RWPE2 (cell line): Measurements from ENCODE around the gene ARF1.

Experiments used
- ATAC-seq: fragments of 200-7000 bp; cut with Tn5 transposase; 3 replicates; pipeline ENCODE4 v1.9.1; 2021; ENCODE audit warnings: low read depth
- DNase-seq: peaks from one replicate; pipeline ENCODE4 v3.0.0-alpha.2; 2020; ENCODE audit warnings: low spot score
- H3K27ac ChIP-seq: fragments of 450-650 bp; 2 replicates; pipeline ENCODE4 v1.5.1; 2017; ENCODE audit warnings: mild to moderate bottlenecking; ENCODE audit not compliant: poor library complexity, severe bottlenecking
- H3K27me3 ChIP-seq: fragments of 250-450 bp; sonication (Bioruptor Pico); 2 replicates; pipeline ENCODE4 v1.5.1; 2021; ENCODE audit warnings: mild to moderate bottlenecking, moderate library complexity; ENCODE audit not compliant: insufficient read depth, poor library complexity, severe bottlenecking
- H3K36me3 ChIP-seq: fragments of 250-450 bp; sonication (Bioruptor Pico); 2 replicates; pipeline ENCODE4 v1.5.1; 2020; ENCODE audit warnings: low read depth, mild to moderate bottlenecking, moderate library complexity
- H3K4me1 ChIP-seq: fragments of 250-450 bp; sonication (Bioruptor Pico); 2 replicates; pipeline ENCODE4 v1.5.1; 2021; ENCODE audit warnings: mild to moderate bottlenecking, moderate library complexity; ENCODE audit not compliant: insufficient read depth, poor library complexity, severe bottlenecking
- H3K4me3 ChIP-seq: fragments of 250-450 bp; sonication (Bioruptor Pico); 2 replicates; pipeline ENCODE4 v1.5.1; 2021; ENCODE audit warnings: mild to moderate bottlenecking, moderate library complexity; ENCODE audit not compliant: severe bottlenecking
- H3K9me3 ChIP-seq: fragments of 250-450 bp; sonication (Bioruptor Pico); 2 replicates; pipeline ENCODE4 v1.5.1; 2021; ENCODE audit warnings: mild to moderate bottlenecking, moderate library complexity; ENCODE audit not compliant: severe bottlenecking
- TF ChIP-seq, protein P1 (sequence below): fragments of 450-650 bp; IDR thresholded peaks from one replicate; pipeline ENCODE4 v1.5.1; 2017; ENCODE audit warnings: mild to moderate bottlenecking, moderate library complexity; ENCODE audit not compliant: poor library complexity, severe bottlenecking

ARF1 gene

DNA sequence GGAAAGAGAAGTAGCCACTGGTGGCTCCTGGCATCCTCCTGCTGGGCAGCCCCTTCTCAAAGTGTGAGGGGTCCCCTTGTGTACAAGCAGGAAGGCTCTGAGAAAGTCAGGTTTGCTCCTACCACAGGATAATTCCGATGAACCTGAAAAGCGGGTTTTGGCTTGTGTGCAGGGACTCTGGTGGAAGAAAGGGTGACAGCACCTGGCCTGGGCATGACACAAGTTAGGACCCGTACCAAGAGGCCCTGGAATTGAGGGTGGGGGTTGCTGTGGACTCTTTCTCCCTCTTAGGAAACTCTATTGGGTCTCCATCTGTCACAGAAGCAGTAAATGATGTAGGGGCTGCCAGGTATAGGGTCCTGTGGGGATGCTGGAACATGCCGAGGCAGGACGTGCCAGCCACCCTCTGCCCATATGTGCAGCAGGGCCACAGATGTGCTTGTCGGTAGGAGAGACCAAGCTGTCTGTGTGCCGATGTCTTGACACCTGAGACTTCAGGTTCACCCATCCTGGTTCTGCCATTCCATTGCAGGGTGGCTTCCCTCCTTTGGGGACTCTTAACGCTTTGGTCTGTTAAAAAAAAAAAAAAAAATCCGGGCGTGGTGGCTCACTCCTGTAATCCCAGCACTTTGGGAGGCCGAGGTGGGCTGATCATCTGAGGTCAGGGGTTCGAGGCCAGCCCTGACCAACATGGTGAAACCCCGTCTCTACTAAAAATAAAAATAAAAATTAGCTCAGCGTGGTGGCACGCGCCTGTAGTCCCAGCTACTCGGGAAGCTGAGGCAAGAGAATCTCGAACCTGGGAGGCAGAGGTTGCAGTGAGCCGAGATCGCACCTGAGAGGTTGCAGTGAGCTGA is 10.8 kb downstream of the ARF1 start:
- Histone ChIP-seq H3K4me1 (peaks cover 5% of the 10 kb centered on the region), H3K4me3 (no peak overlapping the region), H3K27me3 (no peaks in the 10 kb centered on the region), H3K36me3 (peaks cover 28% of the 10 kb centered on the region), H3K27ac (no peak overlapping the region), H3K9me3 (no peaks in the 10 kb centered on the region)
- ATAC-seq (no peak), DNase-seq (no peak)
- TF ChIP-seq, protein P1, sequence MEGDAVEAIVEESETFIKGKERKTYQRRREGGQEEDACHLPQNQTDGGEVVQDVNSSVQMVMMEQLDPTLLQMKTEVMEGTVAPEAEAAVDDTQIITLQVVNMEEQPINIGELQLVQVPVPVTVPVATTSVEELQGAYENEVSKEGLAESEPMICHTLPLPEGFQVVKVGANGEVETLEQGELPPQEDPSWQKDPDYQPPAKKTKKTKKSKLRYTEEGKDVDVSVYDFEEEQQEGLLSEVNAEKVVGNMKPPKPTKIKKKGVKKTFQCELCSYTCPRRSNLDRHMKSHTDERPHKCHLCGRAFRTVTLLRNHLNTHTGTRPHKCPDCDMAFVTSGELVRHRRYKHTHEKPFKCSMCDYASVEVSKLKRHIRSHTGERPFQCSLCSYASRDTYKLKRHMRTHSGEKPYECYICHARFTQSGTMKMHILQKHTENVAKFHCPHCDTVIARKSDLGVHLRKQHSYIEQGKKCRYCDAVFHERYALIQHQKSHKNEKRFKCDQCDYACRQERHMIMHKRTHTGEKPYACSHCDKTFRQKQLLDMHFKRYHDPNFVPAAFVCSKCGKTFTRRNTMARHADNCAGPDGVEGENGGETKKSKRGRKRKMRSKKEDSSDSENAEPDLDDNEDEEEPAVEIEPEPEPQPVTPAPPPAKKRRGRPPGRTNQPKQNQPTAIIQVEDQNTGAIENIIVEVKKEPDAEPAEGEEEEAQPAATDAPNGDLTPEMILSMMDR, result no peak

DNA sequence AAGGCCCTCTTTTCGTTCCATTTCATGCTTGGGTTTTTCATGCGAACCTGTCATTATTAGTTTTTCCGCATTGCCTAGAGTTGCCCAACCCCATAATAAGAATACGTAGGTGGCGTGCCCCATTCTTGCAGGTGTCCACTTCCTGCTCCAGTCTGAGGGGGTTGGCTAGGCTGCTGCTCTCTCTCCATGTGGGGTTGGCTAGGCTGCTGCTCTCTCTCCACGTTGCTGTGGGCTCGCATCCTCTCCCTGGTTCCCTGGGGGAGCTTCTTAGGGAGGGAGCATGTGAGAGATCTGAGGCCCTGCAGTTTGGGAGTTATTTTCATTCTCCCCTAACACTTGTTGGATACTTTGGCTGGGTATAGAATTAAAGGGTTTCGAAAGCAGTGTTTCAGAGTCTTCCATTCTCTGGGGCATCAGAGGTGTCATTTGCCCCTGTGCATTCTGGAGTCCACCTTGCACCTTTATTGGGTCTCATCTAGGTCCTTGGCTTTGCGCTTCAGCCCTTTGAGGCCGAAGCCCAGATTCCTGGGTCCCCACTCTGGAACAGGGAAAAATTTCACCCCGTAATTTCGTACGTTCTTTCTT is 12.0 kb downstream of the ARF1 start:
- DNase-seq (no peak), ATAC-seq (no peak)
- H3K27me3 ChIP-seq, result no peaks in the 10 kb centered on the region
- H3K27ac ChIP-seq, result no peak overlapping the region
- H3K4me3 ChIP-seq, result no peak overlapping the region
- TF ChIP-seq, protein P1, result no peak
- no peaks in the 10 kb centered on the region for H3K4me1 ChIP-seq
- H3K9me3 ChIP-seq, result no peaks in the 10 kb centered on the region
- H3K36me3 ChIP-seq, result peaks cover 19% of the 10 kb centered on the region

DNA sequence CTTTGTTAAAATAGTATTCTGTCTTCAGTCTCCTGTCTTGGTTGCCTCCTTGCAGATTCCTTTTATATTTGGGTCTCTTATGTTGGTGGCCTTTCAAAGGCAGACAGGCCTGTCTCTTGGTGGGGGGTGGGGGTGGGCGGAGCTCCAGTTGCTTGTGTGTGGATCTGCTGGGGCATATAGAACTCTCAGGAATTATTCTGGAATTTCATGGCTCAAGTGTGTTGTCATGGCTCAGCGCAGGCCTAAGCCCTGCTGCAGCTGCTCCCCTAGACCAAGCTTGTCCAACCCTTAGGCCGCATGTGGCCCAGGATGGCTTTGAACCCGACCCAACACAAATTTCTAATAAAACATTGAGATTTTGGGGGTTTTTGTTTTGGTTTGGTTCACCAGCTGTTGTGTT is 12.7 kb downstream of the ARF1 start:
- Histone ChIP-seq H3K4me1 (no peaks in the 10 kb centered on the region), H3K27me3 (no peaks in the 10 kb centered on the region), H3K4me3 (no peak overlapping the region), H3K9me3 (no peaks in the 10 kb centered on the region), H3K36me3 (peaks cover 19% of the 10 kb centered on the region), H3K27ac (no peak overlapping the region)
- ATAC-seq (no peak), DNase-seq (no peak)
- TF ChIP-seq, protein P1, result no peak

DNA sequence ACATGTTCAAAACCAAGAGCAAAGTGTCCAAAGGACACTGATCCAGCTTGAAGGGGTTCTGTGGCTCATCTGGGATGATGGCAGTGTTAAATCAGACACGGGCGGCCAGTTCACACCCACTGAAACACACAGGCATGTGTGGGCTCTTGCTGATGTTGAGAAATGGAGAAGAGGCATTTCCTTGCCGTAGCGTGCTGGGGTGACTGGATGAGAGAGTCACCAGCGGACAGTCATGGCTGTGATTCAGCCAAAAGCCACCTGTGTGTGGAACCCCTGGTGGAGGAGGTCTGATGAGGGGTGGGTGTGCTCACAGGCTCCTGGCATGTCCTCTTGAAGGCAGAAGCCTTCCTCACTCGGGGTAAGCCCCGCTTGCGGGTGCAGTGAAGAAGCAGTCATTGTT is 13.4 kb downstream of the ARF1 start:
- H3K4me1 ChIP-seq, result no peaks in the 10 kb centered on the region
- H3K4me3 ChIP-seq, result no peak overlapping the region
- H3K27ac ChIP-seq, result no peak overlapping the region
- peaks cover 19% of the 10 kb centered on the region for H3K36me3 ChIP-seq
- TF ChIP-seq, protein P1, result no peak
- ATAC-seq, result no peak
- no peaks in the 10 kb centered on the region for H3K9me3 ChIP-seq
- no peak for DNase-seq
- H3K27me3 ChIP-seq, result no peaks in the 10 kb centered on the region
